Thyroid gland (tissue), 4 donors: ENCODE results near the gene MAST3.

ENCODE experiments used
- CTCF ChIP-seq, 6 experiments: fragments of 200-600 bp in 3 of 6; fragments of 450-650 bp in 3 of 6; sonication (generic) in 3 of 6; IDR thresholded peaks; one replicate each; pipeline ENCODE4 v1.5.1; 2016 to 2019; ENCODE audit warnings: antibody characterized with exemption in 6 of 6, mild to moderate bottlenecking in 2 of 6, inconsistent platforms in 1 of 6, moderate library complexity in 1 of 6
- POLR2A ChIP-seq, 2 donors: fragments of 450-650 bp; IDR thresholded peaks; one replicate each; pipeline ENCODE4 v1.6.1; 2017; ENCODE audit warnings: antibody characterized with exemption in 2 of 2, mild to moderate bottlenecking in 2 of 2, moderate library complexity in 1 of 2

- TF ChIP-seq CTCF (IDR thresholded peaks at IDR 0.05) = no peak
- no peak for TF ChIP-seq POLR2A (IDR thresholded peaks at IDR 0.05)
Observed at GRCh38 chr19:18051887-18052286, 45.7 kb upstream of the MAST3 start.
